ENCODE data around the gene CELF2.
"Not testable (repeated sequence)": the region's sequence is repeated elsewhere in the genome, so short reads cannot be mapped to it uniquely, and the experiment has no call there.

Gene CELF2

DNA sequence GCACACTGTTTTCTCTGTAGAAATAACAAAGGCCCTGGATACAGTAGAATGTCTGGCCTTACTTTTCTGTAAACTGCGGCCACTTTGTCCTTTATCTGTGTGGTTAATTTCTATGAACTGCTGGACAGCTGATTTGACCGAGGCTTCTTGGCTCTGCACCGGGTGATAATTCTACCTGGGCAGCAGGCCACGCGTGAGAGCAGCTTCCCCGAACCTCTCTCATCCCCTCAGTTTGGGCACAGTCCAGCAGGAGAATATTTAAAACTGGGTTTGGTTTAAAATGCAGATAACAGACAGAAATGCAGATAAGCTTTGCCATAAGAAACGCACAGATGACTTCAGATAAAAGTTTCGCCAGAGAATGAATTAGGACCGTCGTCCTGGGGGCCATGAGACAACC lies 81.0 kb downstream of the CELF2 start:
- DNase-seq = no peak

DNA sequence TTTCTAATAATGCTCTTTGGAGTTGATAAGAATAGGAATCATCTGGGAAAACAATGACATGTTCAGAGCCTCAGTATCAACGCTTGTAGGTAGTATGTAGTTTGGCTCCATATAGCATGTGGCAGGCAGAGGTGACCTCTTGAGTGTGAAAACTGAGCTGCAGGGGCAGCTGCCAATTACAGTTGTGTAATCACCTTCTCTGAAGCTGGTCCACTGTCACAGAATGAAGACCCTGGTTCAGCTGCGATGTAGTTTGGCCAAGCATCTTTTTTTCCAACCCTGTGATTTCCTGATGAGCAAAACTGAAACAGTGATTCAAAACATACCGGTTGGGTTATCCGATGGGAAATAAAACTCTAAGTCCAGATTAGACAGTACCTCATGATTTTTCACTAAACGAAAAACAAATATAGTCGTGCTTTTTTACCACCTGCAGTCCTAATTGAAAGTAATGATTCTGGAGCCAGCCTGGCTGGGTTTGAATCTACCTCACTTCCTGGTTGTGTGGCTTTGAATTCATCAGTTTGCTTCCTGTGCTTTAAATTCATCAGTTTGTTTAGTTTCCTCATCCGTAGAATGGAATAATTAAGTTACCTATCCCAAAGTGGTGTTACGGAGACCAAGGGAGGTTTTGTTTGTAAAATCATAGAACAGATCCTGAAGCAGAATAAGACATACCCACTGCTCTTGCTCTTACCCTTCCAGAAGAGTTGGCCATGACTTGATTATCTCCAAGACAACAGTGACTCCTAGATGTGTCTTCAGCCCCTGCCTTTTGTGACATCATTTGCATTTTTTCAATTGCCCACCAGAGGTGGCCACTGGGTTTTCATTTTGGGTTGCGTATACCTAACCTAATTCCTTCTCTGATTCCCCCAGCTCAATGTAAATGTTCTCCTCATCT lies 87.4 kb downstream of the CELF2 start:
- DNase-seq = no peak

DNA sequence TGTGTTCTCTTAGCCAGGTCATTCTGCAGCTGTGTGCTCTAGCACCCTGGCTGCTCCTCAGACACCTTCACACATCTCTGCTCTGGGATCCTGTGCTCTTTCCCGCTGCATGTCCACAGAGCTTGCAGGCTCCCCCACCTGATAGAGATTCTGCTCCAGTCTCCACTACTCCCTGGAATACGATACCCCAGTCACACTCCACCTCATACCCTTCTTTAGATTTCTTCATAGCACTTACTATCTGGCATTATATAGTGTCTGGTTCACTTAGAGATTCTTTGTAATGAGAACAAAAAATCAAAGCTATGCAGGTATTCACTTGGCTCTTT lies 88.0 kb downstream of the CELF2 start:
- no peak for DNase-seq

DNA sequence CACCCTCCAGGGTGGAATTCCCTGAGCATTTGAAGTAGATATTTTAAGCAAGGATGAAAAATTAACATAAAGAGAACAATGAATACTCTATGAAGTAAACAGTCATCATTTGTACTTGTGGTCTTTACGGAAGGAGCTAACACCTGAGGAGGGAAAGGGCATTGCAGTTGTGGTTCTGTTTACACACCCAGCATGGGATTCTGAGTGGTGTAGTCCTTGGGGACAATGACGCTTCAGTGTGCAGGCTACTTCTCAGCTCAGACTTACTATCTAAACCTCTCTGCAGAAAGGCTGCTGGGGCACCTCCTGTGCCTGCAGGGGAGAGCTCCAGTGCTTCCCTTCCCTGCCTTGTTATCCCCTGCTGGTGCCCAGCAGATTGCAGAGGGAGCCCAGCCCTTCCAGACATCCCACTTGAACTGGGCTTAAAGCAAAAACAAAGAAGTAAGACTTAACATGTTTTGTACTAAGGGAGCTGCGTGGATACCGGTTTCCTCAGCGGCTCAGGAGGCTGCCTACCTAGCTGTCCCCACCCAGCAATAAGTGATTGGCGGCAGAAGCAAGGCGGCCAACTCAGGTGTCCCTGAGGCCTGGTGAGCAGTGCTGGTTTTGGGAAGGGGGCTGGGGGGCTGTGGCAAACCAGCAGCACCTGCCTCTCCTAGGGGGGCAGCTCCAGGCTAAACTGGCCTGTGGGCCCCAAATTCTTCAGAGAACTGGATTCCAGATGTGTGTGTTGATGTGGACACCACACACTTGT lies 89.1 kb downstream of the CELF2 start:
- DNase-seq = no peak

DNA sequence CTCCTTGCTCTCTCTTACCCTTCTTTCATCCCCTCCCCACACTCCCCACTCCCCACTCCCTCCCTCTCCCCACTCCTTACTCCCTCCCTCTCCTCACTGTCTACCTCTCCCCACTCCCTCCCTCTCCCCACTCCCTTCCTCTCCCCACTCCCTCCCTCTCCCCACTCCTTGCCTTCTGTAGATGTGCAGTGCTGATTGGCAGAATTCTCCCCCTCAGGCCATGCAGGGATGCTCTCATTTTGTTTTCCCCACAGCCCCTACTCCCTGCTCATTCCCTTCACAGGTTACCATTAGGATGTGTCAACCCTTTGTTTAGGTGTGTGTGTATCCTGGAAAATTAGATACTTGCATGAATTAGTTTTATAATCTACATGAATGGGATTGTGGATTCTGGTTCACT lies 90.3 kb downstream of the CELF2 start:
- no peak for DNase-seq

DNA sequence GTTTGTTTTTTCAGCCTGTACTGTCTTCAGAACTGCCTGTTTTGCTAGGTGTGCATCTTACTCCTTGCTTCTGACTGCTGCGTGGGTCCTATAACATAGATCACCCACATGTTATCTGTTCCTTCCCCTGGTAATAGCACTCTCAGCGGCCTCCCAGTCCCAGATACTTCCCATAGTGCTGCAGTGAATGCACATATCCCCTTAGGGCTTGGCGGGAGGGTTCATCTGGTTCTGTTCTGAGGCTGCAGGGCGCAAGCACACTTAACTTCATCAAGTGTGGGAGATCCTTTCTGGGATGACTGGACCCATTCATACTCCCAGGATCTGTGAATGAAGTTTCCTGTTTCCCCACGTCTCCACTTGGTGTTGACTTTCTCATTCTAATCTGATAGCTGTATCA lies 90.7 kb downstream of the CELF2 start:
- no peak for DNase-seq

DNA sequence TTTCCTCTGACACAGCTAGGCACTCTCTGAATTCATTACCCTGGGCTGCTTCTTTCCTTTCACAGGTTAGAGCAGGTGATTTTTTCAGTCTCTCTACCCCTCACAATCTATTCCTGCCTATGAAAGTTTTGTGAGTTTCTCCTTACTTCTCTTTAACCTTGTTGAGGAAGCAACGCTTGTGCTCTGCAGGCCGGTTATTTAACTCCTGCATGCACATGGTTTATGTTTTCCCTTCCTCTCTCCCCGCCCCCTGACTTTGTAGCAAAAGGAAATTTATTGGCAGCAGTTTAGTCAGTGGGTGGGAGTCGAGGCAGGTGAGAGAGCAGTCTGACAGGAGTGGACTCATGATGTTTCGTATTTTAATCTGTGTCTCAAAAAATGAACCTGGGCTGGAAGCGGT lies 91.9 kb downstream of the CELF2 start:
- no peak for DNase-seq

DNA sequence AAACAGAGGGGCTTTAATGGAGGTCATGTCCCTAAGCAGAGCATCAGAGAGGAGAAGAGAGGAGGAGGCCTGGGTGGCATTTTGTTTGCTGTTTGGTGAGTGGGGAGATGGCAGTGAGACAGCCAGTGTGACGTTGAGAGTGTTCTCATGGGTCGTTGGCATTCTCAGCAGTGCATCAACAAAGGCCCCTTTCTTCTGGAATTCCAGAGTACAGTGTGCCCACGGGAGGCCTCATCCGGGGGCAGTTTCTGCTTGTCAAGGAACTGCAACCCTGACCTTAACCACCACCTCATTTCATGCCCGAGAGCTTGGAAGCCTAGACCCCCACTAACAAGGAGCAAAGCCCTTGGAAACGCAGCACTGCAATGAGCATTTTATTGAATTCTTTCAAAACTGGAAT lies 92.9 kb downstream of the CELF2 start:
- DNase-seq = no peak

DNA sequence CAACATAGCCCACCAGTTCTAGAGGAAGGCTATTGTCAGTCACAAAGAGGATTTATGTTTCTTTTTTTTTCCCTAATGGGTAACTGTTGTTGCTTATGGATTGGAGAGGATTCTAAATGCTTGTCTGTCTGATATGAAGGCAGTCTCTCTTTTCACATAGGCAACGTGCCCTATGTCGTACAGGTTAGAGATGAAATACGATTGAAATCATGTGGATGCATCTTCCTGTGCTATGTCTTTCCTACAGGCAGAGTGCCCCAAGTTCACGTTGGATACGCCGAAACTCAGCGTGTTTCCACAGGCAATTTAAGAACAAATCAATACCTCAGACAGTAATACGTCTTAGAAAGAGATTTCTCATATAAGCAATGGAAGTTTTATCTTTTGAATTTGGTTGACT lies 93.8 kb downstream of the CELF2 start:
- no peak for DNase-seq

DNA sequence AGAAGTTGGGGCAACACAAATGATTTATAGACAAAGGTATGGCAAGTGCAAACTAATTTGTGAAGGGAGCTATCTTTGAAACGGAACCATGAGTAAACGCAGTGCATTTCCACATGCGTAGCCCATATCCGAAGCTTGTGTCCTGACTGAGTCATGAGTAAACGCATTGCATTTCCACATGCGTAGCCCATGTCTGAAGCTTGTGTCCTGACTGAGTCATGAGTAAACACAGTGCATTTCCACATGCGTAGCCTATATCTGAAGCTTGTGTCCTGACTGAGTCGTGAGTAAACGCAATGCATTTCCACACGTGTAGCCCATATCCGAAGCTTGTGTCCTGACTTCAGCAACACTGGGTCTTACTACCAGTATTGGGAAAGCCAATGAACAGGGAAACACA lies 95.0 kb downstream of the CELF2 start:
- no peak for DNase-seq

DNA sequence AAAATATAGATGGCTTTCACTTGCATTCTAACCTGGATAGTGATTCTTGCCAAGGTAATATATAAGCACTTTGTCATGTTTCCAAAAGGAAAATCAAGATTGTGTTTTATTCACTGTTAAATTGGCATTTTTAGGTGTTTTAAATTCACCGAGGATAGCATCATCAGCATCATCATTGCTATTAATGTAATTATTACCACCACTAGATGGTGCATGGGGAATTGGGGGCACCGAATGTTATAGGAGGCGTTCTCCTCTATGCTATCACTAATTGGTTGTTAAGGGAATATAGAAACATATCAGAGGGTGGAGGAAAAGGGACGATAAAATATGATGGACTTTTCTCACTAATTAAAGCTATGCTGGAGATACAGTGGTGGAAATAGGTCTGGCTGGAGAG lies 95.5 kb downstream of the CELF2 start:
- no peak for DNase-seq

DNA sequence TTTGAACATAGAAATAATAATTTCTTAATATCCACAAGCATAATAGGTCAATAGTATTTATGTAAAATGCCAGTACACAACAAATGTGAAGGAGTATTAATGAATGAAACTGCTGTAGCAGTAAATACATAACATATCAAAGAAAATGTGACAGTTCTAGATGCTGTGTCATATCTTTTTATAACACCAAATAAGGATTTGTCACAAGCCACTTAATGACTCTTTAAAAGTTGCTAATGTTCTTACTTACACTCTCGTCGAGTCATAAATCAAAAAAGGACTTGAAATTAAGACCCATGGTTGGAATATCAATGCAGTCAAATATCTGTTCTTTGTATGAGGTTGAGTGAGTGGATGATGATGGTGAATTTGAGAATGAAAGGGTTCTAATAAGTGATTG lies 96.6 kb downstream of the CELF2 start:
- no peak for DNase-seq

DNA sequence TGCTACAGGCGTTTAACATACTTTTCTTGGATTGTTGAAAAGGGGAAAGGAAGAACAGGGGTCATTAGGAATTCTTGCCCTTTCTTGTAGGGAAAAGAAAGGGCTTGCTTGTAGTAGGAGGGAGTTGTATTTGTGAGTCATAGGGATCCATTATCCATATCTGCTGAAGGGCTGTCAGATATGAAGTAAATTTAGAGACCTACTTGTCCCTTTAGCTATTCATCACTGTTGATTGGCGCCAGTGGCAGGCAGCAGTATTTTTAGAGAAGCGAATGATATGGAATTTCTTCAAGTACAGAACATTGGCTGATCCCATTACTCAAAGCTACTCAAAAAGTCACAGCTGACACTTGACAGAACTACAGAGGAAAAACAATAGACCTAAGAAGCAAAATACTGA lies 97.7 kb downstream of the CELF2 start:
- no peak for DNase-seq

DNA sequence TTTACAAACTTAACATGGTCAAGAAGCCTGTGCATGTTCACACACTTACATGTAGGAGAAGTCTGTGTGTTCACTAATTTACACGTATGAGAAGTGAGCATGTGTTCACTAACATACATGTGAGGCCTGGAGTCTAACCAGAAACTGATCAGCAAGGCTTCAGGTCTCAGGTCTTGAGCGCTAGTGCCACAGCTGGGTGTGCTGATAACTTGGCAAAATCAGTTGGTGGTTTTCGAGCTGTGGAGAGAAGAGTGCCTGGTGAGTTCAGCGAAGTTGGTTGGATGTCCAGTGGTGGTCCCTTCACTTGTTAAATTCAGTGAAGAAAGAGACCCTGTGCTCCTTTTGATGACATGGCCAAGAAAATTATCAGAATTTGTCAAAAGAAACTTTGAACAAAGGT lies 98.7 kb downstream of the CELF2 start:
- DNase-seq = no peak

DNA sequence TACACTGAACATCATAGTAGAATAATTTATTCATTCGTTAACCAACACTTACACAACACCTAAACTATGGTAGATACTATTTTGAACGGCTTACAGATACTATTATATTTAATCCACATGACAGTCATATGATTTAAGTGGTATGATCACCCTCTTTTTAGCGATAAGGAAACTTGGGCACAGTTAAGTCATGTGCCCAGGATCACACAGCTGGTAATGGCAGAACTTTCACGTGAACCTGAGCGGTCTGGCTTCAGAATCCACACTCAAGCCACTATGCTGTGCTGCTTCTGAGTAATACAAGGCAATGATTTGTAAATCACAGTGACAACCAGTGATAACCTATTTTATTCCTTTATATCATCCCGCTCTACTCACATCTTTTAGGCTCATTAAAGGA lies 99.1 kb downstream of the CELF2 start:
- no peak for DNase-seq

DNA sequence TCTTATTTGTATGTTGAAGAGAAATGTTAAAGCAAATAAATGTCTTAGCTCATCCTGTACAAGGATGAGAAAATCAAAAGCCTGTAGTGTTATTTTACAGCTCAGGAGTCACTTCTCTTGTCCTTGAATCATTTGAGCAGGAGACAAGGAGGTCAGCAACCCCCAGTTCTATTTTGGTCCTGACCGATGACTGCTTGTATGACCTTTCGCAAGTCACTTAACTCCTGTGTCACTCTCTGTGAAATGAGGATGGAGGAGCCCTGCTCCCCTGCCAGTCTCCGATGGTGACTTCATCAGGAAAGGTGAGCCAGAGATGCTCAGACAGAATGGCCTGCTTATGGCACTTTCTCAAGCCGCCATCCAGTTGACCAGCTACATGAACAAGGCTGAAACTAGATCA lies 101.0 kb downstream of the CELF2 start:
- no peak for DNase-seq

DNA sequence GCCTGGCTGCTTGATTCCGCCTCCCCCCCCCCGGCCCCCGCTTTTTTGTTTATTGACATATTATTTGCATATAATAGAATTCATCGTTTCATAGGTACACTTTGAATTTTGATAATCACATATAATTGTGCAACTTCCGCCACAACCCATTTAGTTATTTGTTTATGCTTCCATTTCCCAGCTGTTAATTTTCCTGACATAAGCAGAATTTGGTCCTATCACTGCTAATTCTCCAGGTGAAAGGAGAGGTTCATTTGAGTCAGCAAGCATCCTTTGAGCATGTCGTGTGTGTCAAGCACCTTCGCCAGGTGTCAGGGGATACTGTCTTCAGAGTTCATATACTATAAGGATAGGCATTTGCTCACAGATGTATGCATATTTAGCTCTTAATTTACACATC lies 102.2 kb downstream of the CELF2 start:
- DNase-seq = no peak

DNA sequence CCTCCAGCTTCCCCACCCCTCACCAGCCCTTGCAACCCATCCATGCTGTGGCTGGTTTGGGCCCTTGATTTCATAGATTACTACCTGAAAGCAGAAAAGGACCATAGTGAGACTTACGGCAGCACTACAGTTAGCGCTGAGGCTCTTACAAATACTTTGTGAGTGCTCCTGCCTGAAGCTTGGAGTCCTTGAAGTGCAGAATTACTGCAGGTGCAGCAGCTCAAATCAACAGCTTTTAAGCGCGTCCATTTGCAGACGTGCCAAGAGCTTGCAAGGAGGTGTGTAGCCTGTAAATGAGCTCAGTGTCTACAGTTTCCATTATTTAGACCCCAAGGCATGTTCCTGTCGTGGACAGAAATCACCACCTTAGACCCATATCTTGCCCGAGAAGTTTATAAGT lies 103.0 kb downstream of the CELF2 start:
- DNase-seq = no peak

DNA sequence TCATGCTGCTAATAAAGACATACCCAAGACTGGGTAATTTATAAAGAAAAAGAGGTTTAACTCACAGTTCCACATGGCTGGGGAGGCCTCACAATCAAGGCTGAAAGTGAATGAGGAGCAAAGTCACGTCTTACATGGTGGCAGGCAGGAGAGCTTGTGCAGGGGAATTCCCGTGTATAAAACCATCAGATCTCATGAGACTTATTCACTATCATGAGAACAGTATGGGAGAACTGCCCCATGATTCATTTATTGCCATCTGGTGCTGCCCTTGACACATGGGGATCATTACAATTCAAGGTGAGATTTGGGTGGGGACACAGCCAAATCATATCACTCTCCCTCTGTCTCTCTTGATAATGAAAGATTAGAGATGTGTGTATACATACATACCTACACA lies 106.2 kb downstream of the CELF2 start:
- DNase-seq = not testable (repeated sequence)

DNA sequence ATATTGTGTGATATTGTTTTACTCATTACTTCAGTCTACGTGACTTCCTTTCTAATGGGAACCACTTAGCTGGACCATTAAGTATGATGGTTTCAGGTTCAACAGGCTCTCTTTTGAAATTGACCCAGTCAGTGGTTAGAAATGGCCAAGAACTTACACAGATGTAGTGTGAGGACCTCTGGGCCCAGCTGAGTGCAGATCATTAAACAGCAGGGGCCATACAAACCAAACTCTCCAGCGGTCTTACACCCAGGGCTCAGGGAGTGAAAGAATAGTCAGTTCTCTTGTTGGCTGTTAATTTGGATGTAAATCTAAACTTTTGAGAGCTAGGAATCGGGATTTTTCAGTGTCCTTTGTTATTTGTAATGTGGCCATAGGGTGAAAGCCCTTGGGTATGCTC lies 107.3 kb downstream of the CELF2 start:
- no peak for DNase-seq

DNA sequence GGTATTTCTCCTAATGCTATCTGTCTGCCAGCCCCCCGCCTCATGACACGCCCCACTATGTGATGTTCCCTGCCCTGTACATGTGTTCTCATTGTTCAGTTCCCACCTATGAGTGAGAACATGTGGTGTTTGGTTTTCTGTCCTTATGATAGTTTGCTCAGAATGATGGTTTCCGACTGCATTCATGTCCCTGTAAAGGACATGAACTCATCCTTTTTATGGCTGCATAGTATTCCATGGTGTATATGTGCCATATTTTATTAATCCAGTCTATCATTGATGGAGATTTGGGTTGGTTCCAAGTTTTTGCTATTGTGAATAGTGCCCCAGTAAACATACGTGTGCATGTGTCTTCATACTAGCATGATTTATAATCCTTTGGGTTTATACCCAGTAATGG lies 109.3 kb downstream of the CELF2 start:
- DNase-seq = not testable (repeated sequence)

DNA sequence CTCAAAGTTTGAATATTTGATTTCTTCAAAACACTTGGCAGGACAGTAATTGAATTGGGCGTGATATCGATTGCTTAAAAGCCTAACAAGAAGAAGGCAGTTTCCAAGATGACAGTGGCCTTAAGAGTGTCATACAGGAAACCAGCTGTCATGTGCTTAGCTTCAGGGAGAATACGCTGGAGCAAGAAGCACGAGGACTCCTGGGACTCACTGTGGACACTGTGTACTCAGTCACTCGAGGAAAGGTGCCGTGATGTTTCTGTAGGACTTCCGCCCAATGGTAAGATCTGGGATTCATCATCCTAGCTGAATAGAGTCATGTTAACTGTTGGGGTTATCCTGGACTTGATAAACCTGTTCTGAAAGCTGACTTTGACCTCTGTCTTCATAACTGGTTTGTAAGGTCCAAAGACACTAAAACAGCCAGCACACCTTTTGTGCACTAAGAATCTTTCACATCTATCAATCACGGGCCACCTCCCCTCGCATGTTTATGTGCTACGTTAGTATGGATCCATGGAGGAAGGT lies 113.5 kb downstream of the CELF2 start:
- no peak for DNase-seq

DNA sequence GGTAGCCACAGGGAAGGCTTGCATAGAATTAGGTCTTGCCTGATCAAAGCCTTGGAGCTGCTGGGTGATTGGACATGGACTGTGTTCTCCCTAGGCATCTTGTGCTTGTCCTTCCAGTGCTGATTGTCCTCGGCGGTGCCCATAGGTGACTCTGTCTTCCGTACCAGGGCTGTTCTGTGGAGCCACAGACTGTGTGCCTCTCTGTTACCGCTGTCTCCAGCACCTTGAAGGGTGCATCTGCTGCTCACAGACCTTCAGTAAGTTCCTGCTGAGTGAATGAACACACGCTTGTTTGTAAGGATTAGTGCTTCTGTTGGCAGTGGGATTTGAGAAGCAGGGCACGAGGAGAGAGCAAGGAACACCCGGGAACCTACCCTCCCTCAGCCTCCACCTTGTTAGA lies 116.7 kb downstream of the CELF2 start:
- no peak for DNase-seq

DNA sequence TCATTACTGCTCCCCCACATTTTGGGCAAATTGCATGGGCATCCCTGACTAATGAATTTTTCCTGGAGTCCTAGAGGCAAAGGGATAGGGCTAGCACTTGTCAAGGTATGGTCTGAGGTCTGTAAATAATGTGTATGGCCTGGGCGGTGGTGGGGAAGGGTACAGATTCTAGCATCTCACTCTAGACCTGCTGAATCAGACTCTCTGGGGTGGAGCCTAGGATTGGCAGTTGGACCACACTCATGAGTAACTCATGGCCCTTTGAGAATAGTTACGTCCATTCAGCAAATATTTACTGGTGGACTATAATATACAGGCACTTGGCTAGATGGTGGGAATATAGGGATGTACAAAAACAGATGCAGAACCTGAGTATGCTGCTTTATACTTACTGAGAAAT lies 118.0 kb downstream of the CELF2 start:
- DNase-seq = no peak
